Measurements from ENCODE around the gene CNNM4. TPM values are rescaled to one million over a fixed set of nuclear protein-coding genes. Genes with fewer than 3 reads are reported as not detected.

The CNNM4 gene
- total RNA-seq, 1 donor from 2014 or later = 6.3 TPM

DNA sequence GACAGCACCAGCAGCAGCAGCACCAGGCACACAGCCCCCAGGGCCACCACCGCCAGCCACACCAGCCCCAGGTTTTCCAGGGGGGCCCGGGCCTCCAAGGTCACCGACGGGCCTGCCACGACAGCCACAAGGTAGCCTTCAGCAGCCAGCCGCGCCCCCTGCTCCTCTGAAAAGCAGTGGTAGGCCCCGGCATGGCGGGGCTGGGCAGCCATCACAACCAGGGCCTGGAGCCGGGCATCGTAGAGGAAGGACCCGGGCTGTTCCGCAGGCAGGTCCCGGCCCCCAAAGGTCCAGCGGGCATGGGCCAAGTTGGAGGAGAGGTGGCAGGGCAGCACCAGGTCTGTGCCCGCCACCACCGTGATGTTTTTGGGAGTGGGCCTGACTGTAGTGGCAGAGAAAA lies 100.4 kb downstream of the CNNM4 start:
- no peak overlapping the region for H3K27ac ChIP-seq (ENCODE audit: low read depth, low read length)
- H3K4me3 ChIP-seq (ENCODE audit: low read length in 3 of 3) = no peak overlapping the region
- H3K9me3 ChIP-seq (ENCODE audit: control insufficient read depth in 3 of 3, low read length in 3 of 3) = no peaks in the 10 kb centered on the region
- no peaks in the 10 kb centered on the region for H3K27me3 ChIP-seq (ENCODE audit: control insufficient read depth in 3 of 3, insufficient read depth in 3 of 3, low read length in 3 of 3)
- H3K4me1 ChIP-seq (ENCODE audit: control insufficient read depth in 3 of 3, insufficient read depth in 3 of 3, low read length in 3 of 3) = peaks cover 21 to 35% (median 34%) of the 10 kb centered on the region in 3 donors
- peaks cover 42 to 49% (median 44%) of the 10 kb centered on the region in 3 donors for H3K36me3 ChIP-seq (ENCODE audit: control insufficient read depth in 3 of 3, insufficient read depth in 3 of 3, low read length in 3 of 3)
- H3K9ac ChIP-seq (ENCODE audit: low read depth in 1 of 3, low read length in 3 of 3) = no peak overlapping the region

Small RNAs within 50 kb of the gene (small RNA-seq; reads per million reads assigned to genes)
- 0.09 reads per million for gene MIR3127

Other genes starting within 250 kb of the CNNM4 start
- gene ARID5A, start 224.2 kb upstream of the CNNM4 start, total RNA-seq = 9.9 TPM
- gene KANSL3, start 122.6 kb upstream of the CNNM4 start, total RNA-seq = 23.5 TPM
- 0.52 TPM for gene FER1L5, start 118.1 kb upstream of the CNNM4 start, total RNA-seq
- 37.1 TPM for gene LMAN2L, start 20.8 kb upstream of the CNNM4 start, total RNA-seq
- gene CNNM3, start 55.4 kb downstream of the CNNM4 start, total RNA-seq = 4.2 TPM
- gene ANKRD23, start 83.1 kb downstream of the CNNM4 start, total RNA-seq = 5.2 TPM
- 3.7 TPM for gene ANKRD39, start 97.1 kb downstream of the CNNM4 start, total RNA-seq
- gene SEMA4C, start 109.2 kb downstream of the CNNM4 start, total RNA-seq = 29.7 TPM
- 2.1 TPM for gene FAM178B, start 225.7 kb downstream of the CNNM4 start, total RNA-seq

Data from skeletal muscle tissue (tissue), 5 donors.